K562 (cell line): Measurements from ENCODE around the gene CALU. TPM values are rescaled to one million over a fixed set of nuclear protein-coding genes. Genes with fewer than 3 reads are reported as not detected.

ENCODE experiments used
- ASH1L ChIP-seq: fragments of 450-650 bp; IDR thresholded peaks from 2 replicates; pipeline ENCODE4 v1.6.1; 2018; ENCODE audit warnings: borderline replicate concordance, mild to moderate bottlenecking, low read depth; ENCODE audit not compliant: partially characterized antibody
- BCLAF1 ChIP-seq, 2 experiments: fragments of 450-650 bp in 1 of 2; IDR thresholded peaks; 2 replicates each; pipeline ENCODE4 v1.6.1; 2011 to 2017; ENCODE audit warnings: low read depth in 2 of 2, antibody characterized with exemption in 1 of 2, borderline replicate concordance in 1 of 2, low read length in 1 of 2, mild to moderate bottlenecking in 1 of 2, mixed read lengths in 1 of 2; ENCODE audit not compliant: control insufficient read depth in 1 of 2
- CC2D1A ChIP-seq: fragments of 450-650 bp; IDR thresholded peaks from 2 replicates; pipeline ENCODE4 v1.6.1; 2017; ENCODE audit warnings: mild to moderate bottlenecking
- CEBPG ChIP-seq, 3 experiments: fragments of 200-800 bp in 1 of 3; sonication (Bioruptor generic) in 1 of 3; sonication (generic) in 1 of 3; formaldehyde crosslinking in 1 of 3; IDR thresholded peaks in 2 of 3; conservative IDR thresholded peaks in 1 of 3; 2 replicates each; pipeline versions ENCODE4 v1.6.1 to v1.8.0; 2016 to 2022; ENCODE audit warnings: missing compliant biosample characterization in 2 of 3, missing genetic modification characterization in 2 of 3, mild to moderate bottlenecking in 1 of 3, missing genetic modification reagents in 1 of 3
- MXI1 ChIP-seq: IDR thresholded peaks from 2 replicates; pipeline ENCODE4 v1.6.1; 2011; ENCODE audit warnings: low read depth, mild to moderate bottlenecking, improper control_type of control experiment, low read length
- NCOA1 ChIP-seq: fragments of 450-650 bp; IDR thresholded peaks from 2 replicates; pipeline ENCODE4 v1.6.1; 2016; ENCODE audit warnings: low read depth
- NR3C1 ChIP-seq: sonication (generic); formaldehyde crosslinking; IDR thresholded peaks from 2 replicates; pipeline ENCODE4 v1.8.1; 2022; ENCODE audit warnings: missing genetic modification reagents
- RNF219 ChIP-seq: fragments of 250-450 bp; sonication (Bioruptor Pico); IDR thresholded peaks from 2 replicates; pipeline ENCODE4 v1.5.0; 2022; ENCODE audit warnings: mild to moderate bottlenecking
- SIN3B ChIP-seq: fragments of 450-650 bp; IDR thresholded peaks from 2 replicates; pipeline ENCODE4 v1.6.1; 2017; ENCODE audit warnings: low read depth, mild to moderate bottlenecking, moderate library complexity
- STAT5A ChIP-seq: IDR thresholded peaks from 2 replicates; pipeline ENCODE4 v1.6.1; 2012; ENCODE audit warnings: low read length, inconsistent platforms, borderline replicate concordance
- ZNF324 ChIP-seq: fragments of 250-450 bp; sonication (Bioruptor Pico); IDR thresholded peaks from 2 replicates; pipeline ENCODE4 v1.4.0; 2020; ENCODE audit warnings: mild to moderate bottlenecking
- ZNF347 ChIP-seq: fragments of 450-650 bp; formaldehyde crosslinking; IDR thresholded peaks from 2 replicates; pipeline ENCODE4 v1.4.0; 2020; ENCODE audit warnings: low read depth, mild to moderate bottlenecking, moderate library complexity
- ZNF445 ChIP-seq: fragments of 250-450 bp; sonication (Bioruptor Pico); IDR thresholded peaks from 2 replicates; pipeline ENCODE4 v1.4.0; 2020; ENCODE audit warnings: low read depth, mild to moderate bottlenecking, moderate library complexity
- polyA plus RNA-seq, 8 experiments: library from polyadenylated mRNA; depleted of rRNA in 4 of 8; stranded (reverse) in 5 of 8; unstranded in 3 of 8; fragments of >200 nt; fragmentation: Nextera tagmentation in 2 of 8; fragmentation: Illumina TruSeq in 1 of 8; extraction: Ambion mirVana in 2 of 8; extraction: Trizol in 1 of 8; gene quantifications; 2 replicates each; pipeline versions ENCODE4 v1.2.1 to v1.2.3, GENCODE V29; 2011 to 2014; ENCODE audit warnings: inconsistent platforms in 1 of 8, missing spikeins in 1 of 8
- total RNA-seq, 7 experiments: library from RNA; depleted of rRNA in 6 of 7; stranded (reverse); fragments of >200 nt in 6 of 7; fragmentation: Illumina TruSeq in 2 of 7; extraction: Trizol in 2 of 7; gene quantifications; 2 replicates each; pipeline versions ENCODE4 v1.2.1 to v1.2.3, GENCODE V29; 2011 to 2021; ENCODE audit warnings: low replicate concordance in 1 of 7
- TF ChIP-seq, protein P1 (sequence below): fragments of 250-450 bp; sonication (Bioruptor Pico); IDR thresholded peaks from 2 replicates; pipeline ENCODE4 v1.8.0; 2021; ENCODE audit warnings: moderate library complexity, mild to moderate bottlenecking, inconsistent platforms
- TF ChIP-seq, protein P2 (sequence below): IDR thresholded peaks from 2 replicates; pipeline ENCODE4 v1.6.1; 2014; ENCODE audit warnings: antibody characterized with exemption
- TF ChIP-seq, protein P3 (sequence below), 3 experiments: fragments of 200-800 bp in 1 of 3; sonication (Bioruptor generic) in 1 of 3; sonication (generic) in 1 of 3; formaldehyde crosslinking in 1 of 3; IDR thresholded peaks; 2 replicates each; pipeline versions ENCODE4 v1.6.1 to v1.8.0; 2016 to 2022; ENCODE audit warnings: mild to moderate bottlenecking in 2 of 3, missing compliant biosample characterization in 2 of 3, missing genetic modification characterization in 2 of 3, missing genetic modification reagents in 1 of 3

Gene CALU
- total and polyA plus RNA-seq, 9 of the 15 experiments (the other 6 are each of a cell fraction or from before 2014, with no cell fraction given) = 166 to 286 (median 215) TPM

DNA sequence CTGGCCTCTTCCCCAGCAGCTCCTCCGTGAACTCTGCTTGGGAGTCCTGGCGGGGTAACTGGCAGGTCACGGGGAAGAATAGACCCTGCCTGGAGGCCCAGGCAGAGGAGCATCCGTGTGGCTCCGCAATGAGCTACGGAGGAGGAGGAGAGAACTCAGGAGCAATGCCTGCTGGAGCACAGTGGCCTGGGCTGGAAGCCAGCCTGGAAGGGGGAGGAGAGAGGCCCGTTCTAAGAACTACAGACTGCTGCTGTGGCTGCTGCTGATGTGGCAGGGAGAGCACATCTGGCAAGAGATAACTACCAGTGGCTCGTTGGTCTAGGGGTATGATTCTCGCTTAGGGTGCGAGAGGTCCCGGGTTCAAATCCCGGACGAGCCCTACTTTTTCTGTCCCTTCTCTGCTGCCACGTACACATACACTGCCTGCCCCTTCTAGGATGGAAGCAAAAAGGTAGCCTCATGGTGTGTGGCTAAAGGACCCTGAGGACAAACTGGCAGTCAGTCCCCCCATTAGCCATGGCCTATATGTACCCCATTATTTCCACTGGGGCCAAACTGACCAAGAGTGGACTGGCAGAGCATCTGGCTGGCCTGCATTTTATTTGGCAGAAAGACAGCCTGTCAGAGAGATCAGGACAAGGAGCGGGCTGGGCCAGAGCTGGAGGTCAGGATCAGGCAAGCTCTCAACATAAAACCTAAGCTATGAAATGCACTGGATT lies 44.1 kb downstream of the CALU start (continued):
- TF ChIP-seq ZNF324 = no peak
- 0 out of 2 replicates have a peak, but pooled peaks have one; percentile 24 for TF ChIP-seq MXI1
- peak; percentile 64; the same call in 1 of the 2 replicates for TF ChIP-seq CC2D1A
- TF ChIP-seq STAT5A = peak; percentile 77
- no peak for TF ChIP-seq ASH1L
- TF ChIP-seq RNF219 (CRISPR knock-in tag) = no peak
- no peak for TF ChIP-seq CEBPG (CRISPR knock-in tag; IDR thresholded peaks at IDR 0.05)
- no peak for TF ChIP-seq CEBPG (tag; conservative IDR thresholded peaks at IDR 0.05 in 1 of 2, IDR thresholded peaks at IDR 0.05 in 1 of 2)
- TF ChIP-seq, protein P1, sequence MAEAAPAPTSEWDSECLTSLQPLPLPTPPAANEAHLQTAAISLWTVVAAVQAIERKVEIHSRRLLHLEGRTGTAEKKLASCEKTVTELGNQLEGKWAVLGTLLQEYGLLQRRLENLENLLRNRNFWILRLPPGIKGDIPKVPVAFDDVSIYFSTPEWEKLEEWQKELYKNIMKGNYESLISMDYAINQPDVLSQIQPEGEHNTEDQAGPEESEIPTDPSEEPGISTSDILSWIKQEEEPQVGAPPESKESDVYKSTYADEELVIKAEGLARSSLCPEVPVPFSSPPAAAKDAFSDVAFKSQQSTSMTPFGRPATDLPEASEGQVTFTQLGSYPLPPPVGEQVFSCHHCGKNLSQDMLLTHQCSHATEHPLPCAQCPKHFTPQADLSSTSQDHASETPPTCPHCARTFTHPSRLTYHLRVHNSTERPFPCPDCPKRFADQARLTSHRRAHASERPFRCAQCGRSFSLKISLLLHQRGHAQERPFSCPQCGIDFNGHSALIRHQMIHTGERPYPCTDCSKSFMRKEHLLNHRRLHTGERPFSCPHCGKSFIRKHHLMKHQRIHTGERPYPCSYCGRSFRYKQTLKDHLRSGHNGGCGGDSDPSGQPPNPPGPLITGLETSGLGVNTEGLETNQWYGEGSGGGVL = no peak
- TF ChIP-seq ZNF445 (CRISPR knock-in tag) = no peak
- TF ChIP-seq, protein P2, sequence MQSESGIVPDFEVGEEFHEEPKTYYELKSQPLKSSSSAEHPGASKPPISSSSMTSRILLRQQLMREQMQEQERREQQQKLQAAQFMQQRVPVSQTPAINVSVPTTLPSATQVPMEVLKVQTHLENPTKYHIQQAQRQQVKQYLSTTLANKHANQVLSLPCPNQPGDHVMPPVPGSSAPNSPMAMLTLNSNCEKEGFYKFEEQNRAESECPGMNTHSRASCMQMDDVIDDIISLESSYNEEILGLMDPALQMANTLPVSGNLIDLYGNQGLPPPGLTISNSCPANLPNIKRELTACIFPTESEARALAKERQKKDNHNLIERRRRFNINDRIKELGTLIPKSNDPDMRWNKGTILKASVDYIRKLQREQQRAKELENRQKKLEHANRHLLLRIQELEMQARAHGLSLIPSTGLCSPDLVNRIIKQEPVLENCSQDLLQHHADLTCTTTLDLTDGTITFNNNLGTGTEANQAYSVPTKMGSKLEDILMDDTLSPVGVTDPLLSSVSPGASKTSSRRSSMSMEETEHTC = peak; percentile 19; the same call in 1 of the 2 replicates
- no peak for TF ChIP-seq SIN3B
- peak; percentile 38; the same call in 1 of the 2 replicates for TF ChIP-seq NCOA1
- TF ChIP-seq NR3C1 = no peak
- TF ChIP-seq ZNF347 = no peak
- TF ChIP-seq, protein P3, sequence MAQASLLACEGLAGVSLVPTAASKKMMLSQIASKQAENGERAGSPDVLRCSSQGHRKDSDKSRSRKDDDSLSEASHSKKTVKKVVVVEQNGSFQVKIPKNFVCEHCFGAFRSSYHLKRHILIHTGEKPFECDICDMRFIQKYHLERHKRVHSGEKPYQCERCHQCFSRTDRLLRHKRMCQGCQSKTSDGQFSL (CRISPR knock-in tag; IDR thresholded peaks at IDR 0.05) = peak; percentile 88
- TF ChIP-seq, protein P3 (tag; IDR thresholded peaks at IDR 0.05) = no peak
- peak in 1 of 2 experiments; percentile 36; a peak in 1 of 4 replicates for TF ChIP-seq BCLAF1 (IDR thresholded peaks at IDR 0.05; ENCODE audit: borderline replicate concordance in 1 of 2, control insufficient read depth in 1 of 2, low read depth in 2 of 2, low read length in 1 of 2)
